ENCODE measurements around the gene UNC13D. TPM values are rescaled to one million over a fixed set of nuclear protein-coding genes. Genes with fewer than 3 reads are reported as not detected.

UNC13D gene
- total RNA-seq, 1 experiment from 2014 or later = 20.2 TPM

DNA sequence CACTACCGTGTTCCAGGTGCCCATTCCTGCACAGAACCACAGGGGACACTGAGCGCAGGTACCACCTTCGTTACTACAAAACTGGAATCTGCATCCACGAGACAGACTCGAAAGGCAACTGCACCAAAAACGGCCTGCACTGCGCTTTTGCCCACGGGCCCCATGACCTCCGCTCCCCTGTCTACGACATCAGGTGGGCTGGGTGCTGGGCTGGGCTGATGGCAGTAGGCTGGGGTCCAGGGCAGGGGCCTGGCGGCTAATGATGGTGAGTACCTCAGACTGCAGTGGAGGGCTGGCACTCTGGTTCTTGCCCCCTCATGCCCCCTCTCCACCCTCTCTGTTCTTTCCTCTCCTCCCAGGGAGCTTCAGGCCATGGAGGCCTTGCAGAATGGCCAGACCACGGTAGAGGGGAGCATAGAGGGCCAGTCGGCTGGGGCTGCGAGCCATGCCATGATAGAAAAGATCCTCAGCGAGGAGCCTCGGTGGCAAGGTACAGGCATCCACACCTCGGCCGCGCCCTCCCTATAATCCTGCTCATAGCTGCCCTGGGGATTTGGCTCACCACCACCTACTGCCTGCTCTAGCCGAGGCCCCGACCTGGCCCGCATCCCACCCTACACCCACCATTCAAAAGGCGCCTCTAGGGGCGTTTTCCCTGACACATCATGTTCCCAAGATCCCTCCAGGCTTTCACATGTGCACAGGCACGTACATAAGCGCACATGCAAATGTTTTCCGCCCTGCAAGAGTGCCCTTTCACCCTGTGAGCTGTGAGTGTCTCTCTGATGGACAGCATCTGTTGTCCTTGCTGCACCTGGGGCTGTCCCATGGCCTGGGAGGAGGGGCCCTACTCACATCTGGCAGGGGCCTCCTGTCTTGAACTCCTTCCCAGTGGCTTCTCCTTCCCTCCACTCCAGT, 31.8 kb downstream of the UNC13D start (continued):
- TF ChIP-seq, protein P1, sequence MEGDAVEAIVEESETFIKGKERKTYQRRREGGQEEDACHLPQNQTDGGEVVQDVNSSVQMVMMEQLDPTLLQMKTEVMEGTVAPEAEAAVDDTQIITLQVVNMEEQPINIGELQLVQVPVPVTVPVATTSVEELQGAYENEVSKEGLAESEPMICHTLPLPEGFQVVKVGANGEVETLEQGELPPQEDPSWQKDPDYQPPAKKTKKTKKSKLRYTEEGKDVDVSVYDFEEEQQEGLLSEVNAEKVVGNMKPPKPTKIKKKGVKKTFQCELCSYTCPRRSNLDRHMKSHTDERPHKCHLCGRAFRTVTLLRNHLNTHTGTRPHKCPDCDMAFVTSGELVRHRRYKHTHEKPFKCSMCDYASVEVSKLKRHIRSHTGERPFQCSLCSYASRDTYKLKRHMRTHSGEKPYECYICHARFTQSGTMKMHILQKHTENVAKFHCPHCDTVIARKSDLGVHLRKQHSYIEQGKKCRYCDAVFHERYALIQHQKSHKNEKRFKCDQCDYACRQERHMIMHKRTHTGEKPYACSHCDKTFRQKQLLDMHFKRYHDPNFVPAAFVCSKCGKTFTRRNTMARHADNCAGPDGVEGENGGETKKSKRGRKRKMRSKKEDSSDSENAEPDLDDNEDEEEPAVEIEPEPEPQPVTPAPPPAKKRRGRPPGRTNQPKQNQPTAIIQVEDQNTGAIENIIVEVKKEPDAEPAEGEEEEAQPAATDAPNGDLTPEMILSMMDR (IDR thresholded peaks at IDR 0.05 in 2 of 3, conservative IDR thresholded peaks at IDR 0.05 in 1 of 3; ENCODE audit: borderline replicate concordance in 1 of 3, insufficient read depth in 1 of 3, low read depth in 2 of 3, low read length in 2 of 3) = no peak

DNA sequence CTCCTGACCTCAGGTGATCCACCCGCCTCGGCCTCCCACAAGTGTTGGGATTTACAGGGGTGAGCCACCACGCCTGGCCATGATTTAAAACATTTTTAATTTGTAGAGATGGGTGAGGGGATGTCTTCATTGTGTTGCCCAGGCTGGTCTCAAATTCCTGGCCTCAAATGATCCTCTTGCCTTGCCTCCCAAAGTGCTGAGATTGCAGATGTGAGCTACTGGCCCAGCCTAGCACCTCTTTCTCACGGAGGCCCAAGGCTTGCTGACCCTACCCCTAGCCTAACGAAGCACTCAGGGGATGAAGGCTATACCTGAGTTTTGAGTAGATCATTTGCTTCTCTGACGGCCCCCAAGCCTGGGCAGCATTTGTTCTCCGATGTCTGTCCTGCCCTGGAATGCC, 33.0 kb downstream of the UNC13D start:
- peaks cover 0 to 5% of the 10 kb centered on the region in 2 experiments; a peak in 1 of 4 replicates for H3K4me1 ChIP-seq (ENCODE audit: control insufficient read depth in 1 of 2, insufficient read depth in 2 of 2, low read length in 2 of 2)
- H3K27me3 ChIP-seq (ENCODE audit: insufficient read depth, low read length) = no peaks in the 10 kb centered on the region
- peaks cover 19 to 28% of the 10 kb centered on the region in 2 experiments; a peak in 3 of 4 replicates for H3K36me3 ChIP-seq (ENCODE audit: control insufficient read depth in 1 of 2, insufficient read depth in 2 of 2, low read length in 2 of 2)
- no peak overlapping the region for H3K4me2 ChIP-seq (ENCODE audit: low read length)
- H3K9ac ChIP-seq (ENCODE audit: low read length) = no peak overlapping the region
- ATAC-seq = no peak
- no peaks in the 10 kb centered on the region for H3K9me3 ChIP-seq (ENCODE audit: control insufficient read depth in 1 of 2, insufficient read depth in 1 of 2, low read depth in 1 of 2, low read length in 2 of 2)
- H3K79me2 ChIP-seq (ENCODE audit: insufficient read depth, low read length) = no peaks in the 10 kb centered on the region
- BruUV-seq (replicated peaks) = no TSS peak
- H4K20me1 ChIP-seq (ENCODE audit: insufficient read depth) = no peaks in the 10 kb centered on the region
- RAD21 ChIA-PET (ENCODE audit: low non-redundant PET in 1 of 2, low total read pairs in 2 of 2, uncharacterized antibody in 2 of 2, unreplicated experiment in 2 of 2) = no interaction called here
- no peak for DNase-seq (ENCODE audit: low read depth, low spot score)
- POLR2A ChIA-PET = no interaction called here
- H2AFZ ChIP-seq (ENCODE audit: low read depth, low read length, poor library complexity, severe bottlenecking) = no peak overlapping the region
- intact Hi-C loops (cut with micrococcal nuclease) = no loop called here
- H3K4me3 ChIP-seq (replicated peaks in 1 of 2; ENCODE audit: low read depth in 1 of 2, low read length in 2 of 2) = no peak overlapping the region
- CTCF ChIA-PET = no interaction called here
- no peak overlapping the region for H3K27ac ChIP-seq (ENCODE audit: low read depth, low read length)
- no peaks in the 10 kb centered on the region for H3K9me2 ChIP-seq (ENCODE audit: insufficient read depth)
- TF ChIP-seq ZBTB33 (IDR thresholded peaks at IDR 0.05; ENCODE audit: extremely low read depth, insufficient replicate concordance, low read length) (no peak), YY1 (IDR thresholded peaks at IDR 0.05; ENCODE audit: extremely low read depth, insufficient replicate concordance, low read depth, low read length) (no peak), ATF3 (IDR thresholded peaks at IDR 0.05) (no peak), CBX3 (IDR thresholded peaks at IDR 0.05; ENCODE audit: low read depth) (no peak), FOSL1 (IDR thresholded peaks at IDR 0.05; ENCODE audit: low read depth) (no peak), EGR1 (IDR thresholded peaks at IDR 0.05; ENCODE audit: low read depth) (no peak), EZH2 (IDR thresholded peaks at IDR 0.05) (no peak), JUND (IDR thresholded peaks at IDR 0.05) (no peak), SP1 (IDR thresholded peaks at IDR 0.05; ENCODE audit: low read depth) (no peak), POLR2A (IDR thresholded peaks at IDR 0.05; ENCODE audit: borderline replicate concordance, extremely low read depth, insufficient read depth, insufficient read length) (no peak), TCF7L2 (IDR thresholded peaks at IDR 0.05; ENCODE audit: borderline replicate concordance, extremely low read depth, insufficient read depth, insufficient read length) (no peak), POLR2AphosphoS5 (IDR thresholded peaks at IDR 0.05; ENCODE audit: low read depth, low read length) (no peak), EZH2phosphoT487 (IDR thresholded peaks at IDR 0.05; ENCODE audit: borderline replicate concordance) (no peak), ZNF274 (IDR thresholded peaks at IDR 0.05; ENCODE audit: low read depth, low read length) (no peak), ZFX (IDR thresholded peaks at IDR 0.05) (no peak), SRF (IDR thresholded peaks at IDR 0.05; ENCODE audit: low read depth) (no peak)
